ENCODE measurements around the gene LHCGR.
"Not testable (repeated sequence)": the region's sequence is repeated elsewhere in the genome, so short reads cannot be mapped to it uniquely, and the experiment has no call there.

Gene LHCGR

GRCh38 chr2:48739236-48739635 lies 16.3 kb downstream of the LHCGR start:
- not testable (repeated sequence) for DNase-seq (ENCODE audit: low spot score)

GRCh38 chr2:48738806-48739205 lies 16.7 kb downstream of the LHCGR start:
- no peak for DNase-seq (ENCODE audit: low spot score)

- DNase-seq (ENCODE audit: low spot score): no peak
Observed at GRCh38 chr2:48736251-48736650, 19.3 kb downstream of the LHCGR start.

- no peak for DNase-seq (ENCODE audit: low spot score)
Observed at GRCh38 chr2:48734576-48735303, 20.8 kb downstream of the LHCGR start.

GRCh38 chr2:48733067-48733503 lies 22.4 kb downstream of the LHCGR start:
- no peak for DNase-seq (ENCODE audit: low spot score)

- no peak for DNase-seq (ENCODE audit: low spot score)
Observed at GRCh38 chr2:48728840-48729239, 26.7 kb downstream of the LHCGR start.

GRCh38 chr2:48728295-48728694 lies 27.2 kb downstream of the LHCGR start:
- DNase-seq (ENCODE audit: low spot score): no peak

GRCh38 chr2:48727560-48727959 lies 28.0 kb downstream of the LHCGR start:
- DNase-seq (ENCODE audit: low spot score): no peak

- DNase-seq (ENCODE audit: low spot score): peak; percentile 64
Observed at GRCh38 chr2:48725696-48726494, 29.6 kb downstream of the LHCGR start.

GRCh38 chr2:48724278-48724677 lies 31.2 kb downstream of the LHCGR start:
- DNase-seq (ENCODE audit: low spot score): no peak

GRCh38 chr2:48723129-48723528 lies 32.4 kb downstream of the LHCGR start:
- DNase-seq (ENCODE audit: low spot score): no peak

- no peak for DNase-seq (ENCODE audit: low spot score)
Observed at GRCh38 chr2:48722391-48722790, 33.1 kb downstream of the LHCGR start.

GRCh38 chr2:48721158-48721557 lies 34.4 kb downstream of the LHCGR start:
- DNase-seq (ENCODE audit: low spot score): no peak

GRCh38 chr2:48719480-48720177 lies 35.9 kb downstream of the LHCGR start:
- no peak for DNase-seq (ENCODE audit: low spot score)

- no peak for DNase-seq (ENCODE audit: low spot score)
Observed at GRCh38 chr2:48717846-48718245, 37.7 kb downstream of the LHCGR start.

- DNase-seq (ENCODE audit: low spot score): no peak
Observed at GRCh38 chr2:48715956-48716355, 39.6 kb downstream of the LHCGR start.

- no peak for DNase-seq (ENCODE audit: low spot score)
Observed at GRCh38 chr2:48715042-48715899, 40.3 kb downstream of the LHCGR start.

- DNase-seq (ENCODE audit: low spot score): no peak
Observed at GRCh38 chr2:48714245-48714644, 41.3 kb downstream of the LHCGR start.

GRCh38 chr2:48713647-48714046 lies 41.9 kb downstream of the LHCGR start:
- no peak for DNase-seq (ENCODE audit: low spot score)

- DNase-seq (ENCODE audit: low spot score): no peak
Observed at GRCh38 chr2:48712151-48712550, 43.4 kb downstream of the LHCGR start.

- no peak for DNase-seq (ENCODE audit: low spot score)
Observed at GRCh38 chr2:48711343-48711742, 44.2 kb downstream of the LHCGR start.

All from putamen (tissue), 1 donor.